Spleen (tissue), 11 donors: ENCODE data around the gene GNB1. TPM values are rescaled to one million over a fixed set of nuclear protein-coding genes. Genes with fewer than 3 reads are reported as not detected.

Experiments used
- DNase-seq: peaks from one replicate; pipeline ENCODE4 v3.0.0-alpha.2; 2020
- H3K27ac ChIP-seq, 8 donors: fragments of 200-600 bp; sonication (generic) in 7 of 8; 1 replicate in 4 of 8; 2 replicates in 4 of 8; pipeline versions ENCODE4 v1.5.0 to v1.8.0; 2016 to 2021; ENCODE audit warnings: inconsistent platforms in 4 of 8, mild to moderate bottlenecking in 4 of 8, moderate library complexity in 1 of 8
- H3K27me3 ChIP-seq, 7 donors: fragments of 200-600 bp; sonication (generic) in 6 of 7; replicated peaks in 1 of 7; 1 replicate in 4 of 7; 2 replicates in 3 of 7; pipeline versions ENCODE4 v1.5.0 to v1.8.0; 2016 to 2021; ENCODE audit warnings: inconsistent platforms in 3 of 7, mild to moderate bottlenecking in 1 of 7
- H3K36me3 ChIP-seq, 6 donors: fragments of 200-600 bp; sonication (generic) in 5 of 6; 1 replicate in 4 of 6; 2 replicates in 2 of 6; pipeline versions ENCODE4 v1.5.0 to v1.8.0; 2016 to 2021; ENCODE audit warnings: inconsistent platforms in 2 of 6
- H3K4me1 ChIP-seq, 6 donors: fragments of 200-600 bp; sonication (generic) in 5 of 6; 1 replicate in 3 of 6; 2 replicates in 3 of 6; pipeline versions ENCODE4 v1.5.0 to v1.8.0; 2016 to 2021; ENCODE audit warnings: inconsistent platforms in 3 of 6
- H3K4me3 ChIP-seq, 8 donors: fragments of 200-600 bp; sonication (generic) in 7 of 8; 1 replicate in 4 of 8; 2 replicates in 4 of 8; pipeline versions ENCODE4 v1.5.0 to v1.8.0; 2016 to 2021; ENCODE audit warnings: inconsistent platforms in 4 of 8, mild to moderate bottlenecking in 4 of 8, moderate library complexity in 2 of 8
- H3K9me3 ChIP-seq, 8 donors: fragments of 200-600 bp; sonication (generic) in 7 of 8; 1 replicate in 4 of 8; 2 replicates in 4 of 8; pipeline versions ENCODE4 v1.5.0 to v1.8.0; 2016 to 2021; ENCODE audit warnings: inconsistent platforms in 4 of 8
- POLR2A ChIP-seq, 3 donors: fragments of 450-650 bp; IDR thresholded peaks; one replicate each; pipeline ENCODE4 v1.5.1; 2017; ENCODE audit warnings: antibody characterized with exemption in 3 of 3, mild to moderate bottlenecking in 1 of 3
- POLR2AphosphoS5 ChIP-seq, 3 donors: sonication (generic); formaldehyde crosslinking; IDR thresholded peaks; one replicate each; pipeline ENCODE4 v1.5.1; 2017; ENCODE audit warnings: antibody characterized with exemption in 3 of 3
- WGBS, 5 donors: extraction: QIAGEN DNeasy Blood & Tissue Kit in 3 of 5; methylation state at CpG; one replicate each; pipeline versions ENCODE4 v1.1.5 to v1.1.7; 2013 to 2018; 5-methylcytosine and 5-hydroxymethylcytosine counted together
- intact Hi-C: fragments of 100-400 bp; cut with DNase I; formaldehyde crosslinking; loops from one replicate; pipeline ENCODE4 v1.15.0; 2023; ENCODE audit warnings: low total_unique reads
- polyA plus RNA-seq, 3 donors: library from polyadenylated mRNA; stranded (reverse); fragments of 200-250 nt; gene quantifications; one replicate each; pipeline ENCODE4 v1.2.1, GENCODE V29; 2013
- total RNA-seq, 7 donors: library from RNA; depleted of rRNA in 3 of 7; stranded (reverse); fragments of >200 nt in 3 of 7; fragmentation: NEBNext Ultra II Directional in 4 of 7; extraction: Animal tissue kit (Norgen Biotek cat#: 25700) in 4 of 7; gene quantifications; one replicate each; pipeline versions ENCODE4 v1.1.0 to v1.2.1, GENCODE V29; 2016 to 2021
- TF ChIP-seq, protein P1 (sequence below), 11 experiments: fragments of 200-600 bp in 7 of 11; fragments of 450-650 bp in 4 of 11; sonication (generic) in 4 of 11; IDR thresholded peaks in 8 of 11; conservative IDR thresholded peaks in 3 of 11; 1 replicate in 7 of 11; 2 replicates in 4 of 11; pipeline versions ENCODE4 v1.4.0 to v1.8.0; 2016 to 2021; ENCODE audit warnings: antibody characterized with exemption in 11 of 11, inconsistent platforms in 4 of 11, mild to moderate bottlenecking in 1 of 11
- donor health status: healthy with polysubstance abuse.
- donor health status: DM: no; HTN: no; CAD: no; lungs with moderate emphysema.
- donor health status: DM: no; HTN: no; CAD: no.
- donor health status: Bipolar disorder and iron deficiency.
- donor health status: healthy.
- donor health status: DM: no; HTN: no; CAD: no.
- donor health status: DM: yes; HTN: yes; CAD: no.

Gene GNB1
- total and polyA plus RNA-seq, 10 donors, result 76.0 to 304 (median 214) TPM

GRCh38 chr1:1920608-1921458, 29.9 kb upstream of the GNB1 start:
- no peaks in the 10 kb centered on the region for H3K36me3 ChIP-seq
- no peaks in the 10 kb centered on the region for H3K9me3 ChIP-seq
- WGBS, 5 donors, result 68 to 82% (median 81%) methylated on average over 12 to 27 of the region's 27 CpGs
- peaks cover 0 to 9% (median 0%) of the 10 kb centered on the region in 7 donors for H3K27me3 ChIP-seq
- H3K4me3 ChIP-seq, result no peak overlapping the region
- peak in 1 of 3 donors; percentile 17 for TF ChIP-seq POLR2AphosphoS5 (IDR thresholded peaks at IDR 0.05)
- TF ChIP-seq, protein P1, sequence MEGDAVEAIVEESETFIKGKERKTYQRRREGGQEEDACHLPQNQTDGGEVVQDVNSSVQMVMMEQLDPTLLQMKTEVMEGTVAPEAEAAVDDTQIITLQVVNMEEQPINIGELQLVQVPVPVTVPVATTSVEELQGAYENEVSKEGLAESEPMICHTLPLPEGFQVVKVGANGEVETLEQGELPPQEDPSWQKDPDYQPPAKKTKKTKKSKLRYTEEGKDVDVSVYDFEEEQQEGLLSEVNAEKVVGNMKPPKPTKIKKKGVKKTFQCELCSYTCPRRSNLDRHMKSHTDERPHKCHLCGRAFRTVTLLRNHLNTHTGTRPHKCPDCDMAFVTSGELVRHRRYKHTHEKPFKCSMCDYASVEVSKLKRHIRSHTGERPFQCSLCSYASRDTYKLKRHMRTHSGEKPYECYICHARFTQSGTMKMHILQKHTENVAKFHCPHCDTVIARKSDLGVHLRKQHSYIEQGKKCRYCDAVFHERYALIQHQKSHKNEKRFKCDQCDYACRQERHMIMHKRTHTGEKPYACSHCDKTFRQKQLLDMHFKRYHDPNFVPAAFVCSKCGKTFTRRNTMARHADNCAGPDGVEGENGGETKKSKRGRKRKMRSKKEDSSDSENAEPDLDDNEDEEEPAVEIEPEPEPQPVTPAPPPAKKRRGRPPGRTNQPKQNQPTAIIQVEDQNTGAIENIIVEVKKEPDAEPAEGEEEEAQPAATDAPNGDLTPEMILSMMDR (IDR thresholded peaks at IDR 0.05 in 8 of 11, conservative IDR thresholded peaks at IDR 0.05 in 3 of 11), result no peak
- peaks cover 8 to 62% (median 35%) of the 10 kb centered on the region in 6 donors for H3K4me1 ChIP-seq
- intact Hi-C loops, result no loop called here
- peak overlapping the region in 5 of 8 donors; percentile 33 to 78 (median 64) for H3K27ac ChIP-seq
- peak; percentile 86 for DNase-seq

- peaks cover 0 to 9% (median 0%) of the 10 kb centered on the region in 7 donors for H3K27me3 ChIP-seq
- no peaks in the 10 kb centered on the region for H3K36me3 ChIP-seq
- DNase-seq, result no peak
- no peaks in the 10 kb centered on the region for H3K9me3 ChIP-seq
- peak overlapping the region in 5 of 8 donors; percentile 49 to 84 (median 64) for H3K4me3 ChIP-seq
- TF ChIP-seq POLR2A (IDR thresholded peaks at IDR 0.05) (no peak), POLR2AphosphoS5 (IDR thresholded peaks at IDR 0.05) (no peak)
- TF ChIP-seq, protein P1 (IDR thresholded peaks at IDR 0.05 in 8 of 11, conservative IDR thresholded peaks at IDR 0.05 in 3 of 11), result no peak
- H3K27ac ChIP-seq, result peak overlapping the region in 7 of 8 donors; percentile 58 to 78 (median 64)
- peaks cover 8 to 62% (median 35%) of the 10 kb centered on the region in 6 donors for H3K4me1 ChIP-seq
- intact Hi-C loops, result no loop called here
- WGBS, 5 donors, result 67 to 91% (median 86%) methylated on average over 2 to 6 of the region's 6 CpGs
Observed at GRCh38 chr1:1920057-1920607, 29.2 kb upstream of the GNB1 start.

- Histone ChIP-seq H3K27me3 (peaks cover 0 to 12% (median 0%) of the 10 kb centered on the region in 7 donors), H3K36me3 (no peaks in the 10 kb centered on the region), H3K9me3 (no peaks in the 10 kb centered on the region), H3K4me1 (peaks cover 8 to 62% (median 35%) of the 10 kb centered on the region in 6 donors), H3K27ac (peak overlapping the region in 7 of 8 donors; percentile 58 to 78 (median 64)), H3K4me3 (peak overlapping the region; percentile 17 to 84 (median 61))
- WGBS, 5 donors, result 5 to 14% (median 11%) methylated on average over 11 to 62 of the region's 62 CpGs
- peak; percentile 100 for DNase-seq
- TF ChIP-seq, protein P1 (IDR thresholded peaks at IDR 0.05 in 8 of 11, conservative IDR thresholded peaks at IDR 0.05 in 3 of 11), result peak in 3 of 11 experiments; percentile 11 to 36 (median 24)
- peak in 2 of 3 donors; percentile 60 to 80 for TF ChIP-seq POLR2AphosphoS5 (IDR thresholded peaks at IDR 0.05)
- no peak for TF ChIP-seq POLR2A (IDR thresholded peaks at IDR 0.05)
- intact Hi-C loops, result no loop called here
Observed at GRCh38 chr1:1919304-1920056, 28.6 kb upstream of the GNB1 start.
